IPS-18c (cell line): ENCODE measurements around the gene PPP2R2C.

Experiments
- H3K4me3 ChIP-seq: 2 replicates; pipeline ENCODE4 v1.7.0; 2013; ENCODE audit warnings: low read depth, mild to moderate bottlenecking, low read length, moderate library complexity; ENCODE audit not compliant: insufficient read depth
- H3K9me3 ChIP-seq: one replicate; pipeline ENCODE4 v1.6.1; 2013; ENCODE audit warnings: mild to moderate bottlenecking, low read length, moderate library complexity; ENCODE audit not compliant: control insufficient read depth, insufficient read depth

Gene PPP2R2C

DNA sequence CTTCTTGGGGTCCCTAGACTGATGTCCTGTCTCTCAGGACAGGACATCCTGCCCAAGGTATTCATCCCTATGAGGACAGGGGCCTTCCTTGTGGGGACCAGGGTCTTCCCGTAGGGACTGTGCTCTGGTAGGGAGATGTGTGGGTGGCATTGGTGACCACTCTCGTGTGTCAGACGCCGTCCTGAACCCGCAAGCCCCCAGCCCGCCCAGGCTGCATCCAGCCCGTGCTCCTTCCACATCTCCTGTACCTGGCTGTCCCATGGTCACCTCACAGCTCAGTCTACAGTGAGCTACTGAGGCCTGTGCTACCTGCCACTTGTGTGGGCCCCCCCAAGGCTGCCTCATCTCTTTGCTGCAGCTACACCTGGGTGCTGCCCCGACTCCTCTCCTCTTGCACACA is 178.8 kb downstream of the PPP2R2C start:
- no peaks in the 10 kb centered on the region for H3K9me3 ChIP-seq
- no peak overlapping the region for H3K4me3 ChIP-seq

DNA sequence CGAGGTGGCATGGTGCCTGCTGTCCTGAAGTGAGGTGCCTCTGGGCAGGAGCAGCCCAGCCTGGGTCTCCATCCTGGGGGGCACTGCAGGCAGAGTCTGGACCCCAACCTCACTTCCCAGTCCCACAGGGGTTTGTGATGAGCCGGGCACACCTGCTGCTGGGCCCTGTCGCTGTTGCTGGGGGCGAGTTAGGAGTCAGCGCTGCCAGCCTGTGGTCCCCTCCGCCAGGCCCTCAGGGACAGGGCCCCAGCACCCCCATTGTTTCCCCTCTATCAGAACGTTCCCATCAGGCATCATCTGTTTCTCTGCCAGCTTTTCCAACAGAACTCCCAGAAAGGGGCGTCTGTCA is 179.3 kb downstream of the PPP2R2C start:
- Histone ChIP-seq H3K4me3 (no peak overlapping the region), H3K9me3 (peaks cover 2% of the 10 kb centered on the region)

DNA sequence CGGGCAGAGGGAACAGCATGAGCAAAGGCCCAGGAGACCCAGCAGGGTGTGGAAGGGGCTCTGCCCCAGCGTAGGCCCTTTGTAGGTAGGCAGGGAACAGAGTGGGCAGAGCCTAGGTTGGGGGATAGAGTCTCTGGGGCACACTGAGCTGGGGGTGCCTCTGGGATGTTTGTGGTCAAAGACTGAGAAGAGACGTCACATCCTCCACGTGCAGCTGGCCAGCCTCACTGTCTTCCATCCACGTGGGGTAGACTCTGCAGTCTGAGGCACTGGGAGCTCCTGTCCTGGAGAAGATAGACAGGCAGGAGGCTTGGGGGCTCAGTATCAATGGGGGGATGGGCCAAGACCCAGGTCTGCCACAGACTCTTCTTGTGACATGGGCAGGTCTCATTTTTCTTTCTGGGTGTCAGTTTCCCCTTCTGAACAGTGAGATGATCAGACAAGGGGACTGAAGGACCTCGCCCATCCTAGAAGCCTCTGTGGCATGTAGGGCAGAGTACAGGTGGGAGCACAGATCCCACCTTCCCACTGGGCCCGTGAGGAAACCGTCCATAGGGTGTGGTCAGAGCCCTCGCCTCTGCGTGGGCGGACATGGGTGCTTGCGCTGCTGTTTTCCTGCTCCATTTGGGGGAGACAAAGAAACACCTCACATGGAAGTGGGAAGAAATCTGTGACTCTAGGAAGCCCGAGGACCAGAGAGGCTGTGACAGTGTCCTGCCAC is 179.9 kb downstream of the PPP2R2C start:
- Histone ChIP-seq H3K9me3 (peaks cover 2% of the 10 kb centered on the region), H3K4me3 (no peak overlapping the region)

DNA sequence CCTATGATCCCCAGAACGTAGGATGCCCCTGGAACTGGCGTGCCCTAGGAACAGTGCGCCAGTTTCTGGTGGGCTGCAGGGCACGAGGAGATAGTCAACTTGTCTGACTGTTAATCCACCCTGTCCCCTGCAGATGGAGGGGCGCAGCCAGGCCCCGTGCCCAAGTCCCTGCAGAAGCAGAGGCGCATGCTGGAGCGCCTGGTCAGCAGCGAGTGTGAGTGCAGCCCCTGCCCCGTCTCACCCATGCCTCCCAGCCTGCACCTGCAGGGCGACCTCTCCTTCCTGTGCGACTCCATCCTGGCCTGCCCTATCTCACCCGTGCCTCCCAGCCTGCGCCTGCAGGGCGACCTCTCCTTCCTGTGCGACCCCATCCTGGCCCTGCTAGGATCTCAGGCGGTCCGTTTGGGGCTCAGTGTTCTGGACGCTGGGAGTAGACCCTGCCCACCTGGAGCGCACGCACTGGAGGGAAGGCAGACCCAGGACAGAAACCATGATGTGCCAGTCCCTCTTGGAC is 180.6 kb downstream of the PPP2R2C start:
- H3K9me3 ChIP-seq: peaks cover 4% of the 10 kb centered on the region
- no peak overlapping the region for H3K4me3 ChIP-seq

DNA sequence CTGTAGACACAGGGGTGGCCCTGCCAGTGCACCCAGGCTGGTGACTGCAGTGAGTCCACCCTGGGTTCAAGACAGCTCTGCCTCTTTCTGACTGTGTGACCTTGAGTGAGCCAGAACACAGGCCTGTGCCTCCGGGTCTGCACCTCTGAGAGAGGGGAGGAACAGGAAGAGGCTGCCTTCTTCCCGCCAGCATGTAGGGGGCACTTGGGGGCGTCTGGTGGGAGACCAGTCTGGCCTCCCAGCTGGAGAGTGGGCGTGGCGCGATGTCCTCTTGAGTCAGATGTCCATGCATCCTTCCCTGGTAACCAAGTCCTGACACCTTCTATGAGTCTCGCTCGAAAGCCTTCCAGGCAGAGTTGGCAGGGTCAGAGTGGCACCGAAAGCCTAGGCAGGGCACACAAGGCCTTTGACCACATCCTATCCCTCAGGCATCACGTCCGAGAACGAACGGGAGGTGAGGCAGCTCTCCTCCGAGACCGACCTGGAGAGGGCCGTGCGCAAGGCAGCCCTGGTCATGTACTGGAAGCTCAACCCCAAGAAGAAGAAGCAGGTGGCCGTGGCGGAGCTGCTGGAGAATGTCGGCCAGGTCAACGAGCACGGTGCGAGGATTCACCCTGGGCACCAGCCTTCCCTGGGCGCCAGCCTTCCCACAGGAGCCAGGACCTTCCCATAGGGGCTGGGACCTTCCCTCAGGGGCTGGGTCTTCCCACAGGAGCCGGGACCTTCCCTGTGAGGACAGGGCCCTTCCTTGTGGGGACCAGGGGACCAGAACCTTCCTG is 181.5 kb downstream of the PPP2R2C start:
- Histone ChIP-seq H3K9me3 (peaks cover 4% of the 10 kb centered on the region), H3K4me3 (no peak overlapping the region)

GRCh38 chr4:6290256-6290655 is 182.2 kb downstream of the PPP2R2C start:
- Histone ChIP-seq H3K4me3 (no peak overlapping the region), H3K9me3 (peaks cover 4% of the 10 kb centered on the region)

- Histone ChIP-seq H3K9me3 (peaks cover 4% of the 10 kb centered on the region), H3K4me3 (no peak overlapping the region)
Observed at GRCh38 chr4:6288871-6289270, 183.5 kb downstream of the PPP2R2C start.

DNA sequence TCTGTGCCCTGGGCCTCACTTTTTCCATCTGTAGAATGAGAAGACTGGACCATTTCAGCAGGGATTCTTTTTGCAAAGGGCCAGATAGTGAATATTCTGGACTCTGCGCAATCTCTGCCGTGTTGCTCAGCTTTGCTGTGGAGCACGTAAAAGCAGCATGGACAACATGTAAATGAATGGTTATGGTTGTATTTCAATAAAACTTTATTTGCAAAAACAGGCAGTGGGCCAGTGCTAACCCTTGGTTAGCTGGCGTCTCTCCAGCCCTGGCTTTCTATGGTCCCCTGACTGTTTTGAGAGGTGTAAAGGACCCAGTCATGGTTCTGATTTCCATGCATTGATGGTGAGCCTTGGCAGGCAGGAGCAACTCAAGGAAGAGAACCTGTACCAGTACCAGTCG is 184.1 kb downstream of the PPP2R2C start:
- Histone ChIP-seq H3K9me3 (peaks cover 4% of the 10 kb centered on the region), H3K4me3 (no peak overlapping the region)

DNA sequence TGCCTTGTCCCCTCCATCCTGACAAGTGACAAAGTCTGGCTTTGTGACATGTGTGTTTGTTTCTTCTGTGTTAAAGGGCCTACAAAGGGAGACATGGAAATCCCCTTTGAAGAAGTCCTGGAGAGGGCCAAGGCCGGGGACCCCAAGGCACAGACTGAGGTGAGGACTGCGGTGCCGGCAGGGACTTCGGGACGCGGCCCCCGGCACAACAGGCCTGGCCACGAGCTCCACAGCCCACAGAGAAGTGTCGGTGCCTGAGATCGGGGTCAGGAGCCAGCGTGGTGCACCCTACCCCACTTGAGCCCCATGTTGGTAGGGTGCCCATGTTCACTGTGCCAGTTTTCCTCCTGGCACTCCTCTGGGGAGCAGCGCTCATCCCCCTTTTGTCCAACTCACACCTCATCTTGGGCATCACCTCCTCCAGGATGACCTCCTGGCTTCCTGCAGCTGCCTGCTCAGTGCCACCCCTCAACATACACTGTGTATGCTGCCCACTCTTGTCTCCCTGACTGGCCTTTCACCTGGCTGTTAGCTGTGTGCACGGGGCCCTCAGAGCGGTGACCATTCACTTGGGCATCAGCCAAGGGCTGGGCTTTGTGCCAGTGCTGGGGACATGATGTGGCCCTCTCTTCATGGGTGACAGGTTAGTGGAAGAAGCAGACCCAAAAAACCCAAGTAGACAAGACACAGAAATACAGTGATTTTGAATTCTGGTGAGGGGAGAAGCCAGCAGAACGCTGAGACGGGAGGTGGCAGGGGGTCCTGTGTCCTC is 185.2 kb downstream of the PPP2R2C start:
- Histone ChIP-seq H3K9me3 (peaks cover 4% of the 10 kb centered on the region), H3K4me3 (no peak overlapping the region)

GRCh38 chr4:6283282-6283681 is 189.1 kb downstream of the PPP2R2C start:
- H3K4me3 ChIP-seq: no peak overlapping the region
- H3K9me3 ChIP-seq: peaks cover 4% of the 10 kb centered on the region

- no peak overlapping the region for H3K4me3 ChIP-seq
- H3K9me3 ChIP-seq: peaks cover 2% of the 10 kb centered on the region
Observed at GRCh38 chr4:6282314-6282771, 190.1 kb downstream of the PPP2R2C start.

GRCh38 chr4:6281436-6282313 is 190.7 kb downstream of the PPP2R2C start:
- H3K4me3 ChIP-seq: no peak overlapping the region
- no peaks in the 10 kb centered on the region for H3K9me3 ChIP-seq

DNA sequence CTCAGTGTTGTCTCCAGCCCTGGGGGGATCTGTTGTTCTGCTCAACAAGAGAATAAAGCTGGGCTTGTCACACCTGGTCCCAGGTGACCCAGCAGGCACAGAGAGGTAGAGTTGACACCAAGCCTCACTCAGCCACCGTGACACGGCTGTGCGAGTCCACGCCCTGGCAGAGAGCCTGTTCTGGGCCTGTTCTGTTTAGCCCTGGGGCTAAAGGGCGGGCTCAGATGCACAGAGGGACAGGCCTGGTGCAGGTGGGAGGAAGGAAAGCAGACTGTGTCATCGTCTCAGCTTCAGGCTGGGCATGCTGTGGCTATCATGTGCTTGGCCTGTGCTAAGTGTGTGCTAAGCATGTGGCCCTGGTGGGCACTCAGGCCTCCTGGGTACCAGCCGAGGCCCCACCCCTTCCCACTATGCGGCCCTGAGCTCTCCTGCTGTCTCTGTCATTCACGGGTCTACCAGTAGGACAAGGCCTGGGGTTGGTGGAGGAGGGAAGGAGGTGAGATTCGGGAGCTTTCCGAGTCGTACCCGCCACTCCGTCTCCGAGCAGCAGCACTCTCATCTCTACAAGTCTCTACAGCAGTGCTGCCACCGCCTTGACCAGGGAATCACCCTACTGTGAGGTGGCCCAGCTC is 191.9 kb downstream of the PPP2R2C start:
- Histone ChIP-seq H3K4me3 (no peak overlapping the region), H3K9me3 (no peaks in the 10 kb centered on the region)

DNA sequence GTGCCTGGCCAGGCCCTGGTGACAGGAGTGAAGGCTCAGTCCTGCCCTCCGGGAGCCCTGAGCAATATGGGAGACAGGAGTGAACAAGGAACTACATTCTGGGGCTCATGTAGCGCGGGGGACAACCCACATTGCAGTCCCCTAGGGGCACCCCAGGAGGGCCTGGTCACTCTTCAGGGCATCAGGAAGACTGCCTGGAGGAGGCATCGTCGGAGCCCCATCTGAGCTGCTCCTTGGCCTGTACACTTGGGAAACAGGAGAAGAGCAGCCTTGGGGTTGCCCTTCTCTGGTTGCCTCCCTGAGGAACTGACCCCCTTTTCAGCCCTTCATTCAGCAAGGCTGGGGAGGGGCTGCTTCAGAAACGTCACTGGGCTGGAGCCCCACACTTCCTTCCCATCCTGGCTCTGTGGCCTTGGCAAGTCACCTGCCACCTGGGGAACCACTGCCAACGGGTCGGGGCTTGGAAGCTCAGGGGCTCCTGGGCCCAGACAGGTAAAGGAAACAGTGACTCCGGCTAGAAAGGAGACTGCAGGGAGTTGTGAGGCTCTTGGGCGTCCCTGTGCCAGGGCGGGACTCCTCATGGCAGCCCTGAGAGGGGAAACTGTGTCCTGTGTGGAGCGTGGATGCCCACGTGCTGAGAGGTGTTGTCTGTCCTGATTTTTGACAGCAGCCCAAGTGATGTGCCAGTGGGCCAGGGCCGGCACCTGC is 192.7 kb downstream of the PPP2R2C start:
- H3K4me3 ChIP-seq: no peak overlapping the region
- no peaks in the 10 kb centered on the region for H3K9me3 ChIP-seq

DNA sequence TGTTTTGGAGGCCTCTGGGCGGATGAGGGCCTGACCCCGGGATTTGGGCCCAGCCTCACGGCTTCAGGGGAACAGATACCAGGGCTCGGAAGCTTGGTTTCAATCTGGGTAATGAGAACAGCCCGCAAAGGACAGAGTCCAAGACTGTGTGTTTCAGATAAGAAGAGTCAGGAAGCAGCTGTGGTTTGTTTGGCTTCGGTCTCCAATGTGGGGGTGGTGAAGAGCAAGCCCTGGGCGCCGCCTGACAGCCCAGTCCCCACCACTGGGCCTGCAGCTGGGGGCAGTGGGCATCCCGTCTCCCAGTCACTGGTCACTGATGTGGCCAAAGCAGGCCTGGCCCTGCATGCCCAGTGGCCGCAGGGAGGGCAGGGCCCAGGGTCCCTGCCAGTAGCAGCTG is 193.6 kb downstream of the PPP2R2C start:
- Histone ChIP-seq H3K9me3 (no peaks in the 10 kb centered on the region), H3K4me3 (no peak overlapping the region)
